Ectodermal cell (in vitro differentiated cells): ENCODE data around the gene VASH2.
"Not testable (repeated sequence)": the region's sequence is repeated elsewhere in the genome, so short reads cannot be mapped to it uniquely, and the experiment has no call there.

Source experiments
- H3K27ac ChIP-seq: 2 replicates; pipeline ENCODE4 v1.7.0; 2013; ENCODE audit warnings: mild to moderate bottlenecking, low read depth, low read length; ENCODE audit not compliant: insufficient read depth, poor library complexity, severe bottlenecking
- H3K27me3 ChIP-seq: 2 replicates; pipeline ENCODE4 v1.7.0; 2013; ENCODE audit warnings: mild to moderate bottlenecking, low read length; ENCODE audit not compliant: insufficient read depth, control insufficient read depth, poor library complexity, severe bottlenecking
- H3K36me3 ChIP-seq: one replicate; pipeline ENCODE4 v1.7.0; 2013; ENCODE audit warnings: low read length; ENCODE audit not compliant: control insufficient read depth, insufficient read depth
- H3K4me1 ChIP-seq: one replicate; pipeline ENCODE4 v1.7.0; 2013; ENCODE audit warnings: low read length; ENCODE audit not compliant: control insufficient read depth, insufficient read depth
- H3K4me3 ChIP-seq: 2 replicates; pipeline ENCODE4 v1.7.0; 2013; ENCODE audit warnings: low read depth, low read length, control low read depth; ENCODE audit not compliant: insufficient read depth
- H3K9me3 ChIP-seq: 2 replicates; pipeline ENCODE4 v1.7.0; 2013; ENCODE audit warnings: mild to moderate bottlenecking, low read length, moderate library complexity; ENCODE audit not compliant: control insufficient read depth
- WGBS, 2 experiments: methylation state at CpG; one replicate each; pipeline ENCODE4 v1.1.7; 2013; ENCODE audit warnings: missing lambda C conversion rate in 2 of 2; 5-methylcytosine and 5-hydroxymethylcytosine counted together

VASH2 gene

GRCh38 chr1:212955098-212955497, 4.8 kb downstream of the VASH2 start:
- Histone ChIP-seq H3K27me3 (no peaks in the 10 kb centered on the region), H3K27ac (no peak overlapping the region), H3K9me3 (no peaks in the 10 kb centered on the region), H3K4me3 (no peak overlapping the region), H3K36me3 (peaks cover 4% of the 10 kb centered on the region), H3K4me1 (peaks cover 12% of the 10 kb centered on the region)
- 89 to 92% methylated on average over 3 of the region's 3 CpGs for WGBS, 2 experiments

- H3K4me1 ChIP-seq, result peaks cover 12% of the 10 kb centered on the region
- no peaks in the 10 kb centered on the region for H3K27me3 ChIP-seq
- no peak overlapping the region for H3K27ac ChIP-seq
- H3K9me3 ChIP-seq, result no peaks in the 10 kb centered on the region
- 90 to 92% methylated on average over 8 of the region's 8 CpGs for WGBS, 2 experiments
- peaks cover 4% of the 10 kb centered on the region for H3K36me3 ChIP-seq
- H3K4me3 ChIP-seq, result no peak overlapping the region
Measured at GRCh38 chr1:212955961-212956620, 5.8 kb downstream of the VASH2 start.

- Histone ChIP-seq H3K4me3 (no peak overlapping the region), H3K4me1 (peaks cover 5% of the 10 kb centered on the region), H3K27me3 (no peaks in the 10 kb centered on the region), H3K9me3 (no peaks in the 10 kb centered on the region), H3K27ac (no peak overlapping the region), H3K36me3 (peaks cover 5% of the 10 kb centered on the region)
- WGBS, 2 experiments, result 92 to 94% methylated on average over 6 of the region's 6 CpGs
Measured at GRCh38 chr1:212957546-212957945, 7.2 kb downstream of the VASH2 start.

GRCh38 chr1:212958175-212958574, 7.8 kb downstream of the VASH2 start:
- Histone ChIP-seq H3K36me3 (peaks cover 11% of the 10 kb centered on the region), H3K27me3 (no peaks in the 10 kb centered on the region), H3K4me1 (no peaks in the 10 kb centered on the region), H3K9me3 (no peaks in the 10 kb centered on the region), H3K4me3 (no peak overlapping the region), H3K27ac (no peak overlapping the region)
- 88 to 90% methylated on average over 10 of the region's 10 CpGs for WGBS, 2 experiments

- H3K9me3 ChIP-seq, result no peaks in the 10 kb centered on the region
- no peak overlapping the region for H3K4me3 ChIP-seq
- no peaks in the 10 kb centered on the region for H3K4me1 ChIP-seq
- H3K36me3 ChIP-seq, result peaks cover 12% of the 10 kb centered on the region
- H3K27ac ChIP-seq, result no peak overlapping the region
- no peaks in the 10 kb centered on the region for H3K27me3 ChIP-seq
- 95 to 97% methylated on average over 17 to 18 of the region's 18 CpGs for WGBS, 2 experiments
Measured at GRCh38 chr1:212959266-212960220, 9.2 kb downstream of the VASH2 start.

GRCh38 chr1:212960932-212961331, 10.6 kb downstream of the VASH2 start:
- no peak overlapping the region for H3K4me3 ChIP-seq
- H3K27ac ChIP-seq, result no peak overlapping the region
- peaks cover 12% of the 10 kb centered on the region for H3K36me3 ChIP-seq
- H3K27me3 ChIP-seq, result no peaks in the 10 kb centered on the region
- no peaks in the 10 kb centered on the region for H3K4me1 ChIP-seq
- no peaks in the 10 kb centered on the region for H3K9me3 ChIP-seq
- WGBS, 2 experiments, result 96% methylated on average over 6 of the region's 6 CpGs

GRCh38 chr1:212962509-212962908, 12.2 kb downstream of the VASH2 start:
- Histone ChIP-seq H3K4me1 (no peaks in the 10 kb centered on the region), H3K27ac (no peak overlapping the region), H3K4me3 (no peak overlapping the region), H3K36me3 (peaks cover 12% of the 10 kb centered on the region), H3K27me3 (no peaks in the 10 kb centered on the region), H3K9me3 (no peaks in the 10 kb centered on the region)
- 92 to 95% methylated on average over 3 to 5 of the region's 5 CpGs for WGBS, 2 experiments

- Histone ChIP-seq H3K4me3 (no peak overlapping the region), H3K4me1 (no peaks in the 10 kb centered on the region), H3K27me3 (no peaks in the 10 kb centered on the region), H3K9me3 (no peaks in the 10 kb centered on the region), H3K27ac (no peak overlapping the region), H3K36me3 (peaks cover 12% of the 10 kb centered on the region)
- 85 to 87% methylated on average over 6 of the region's 6 CpGs for WGBS, 2 experiments
Measured at GRCh38 chr1:212964102-212964501, 13.8 kb downstream of the VASH2 start.

- H3K36me3 ChIP-seq, H3K9me3 ChIP-seq, H3K4me1 ChIP-seq, H3K4me3 ChIP-seq, H3K27me3 ChIP-seq, H3K27ac ChIP-seq: not testable (repeated sequence)
- WGBS, 2 experiments, result 88 to 93% methylated on average over 1 of the region's 1 CpG
Measured at GRCh38 chr1:212964993-212965392, 14.7 kb downstream of the VASH2 start.

- WGBS, 2 experiments, result 89 to 94% methylated on average over 5 of the region's 5 CpGs
- H3K27ac ChIP-seq, result no peak overlapping the region
- H3K4me3 ChIP-seq, result no peak overlapping the region
- peaks cover 8% of the 10 kb centered on the region for H3K36me3 ChIP-seq
- H3K27me3 ChIP-seq, result no peaks in the 10 kb centered on the region
- no peaks in the 10 kb centered on the region for H3K4me1 ChIP-seq
- H3K9me3 ChIP-seq, result no peaks in the 10 kb centered on the region
Measured at GRCh38 chr1:212966616-212967015, 16.3 kb downstream of the VASH2 start.
